Endometrial microvascular endothelial cells (primary cell): Measurements from ENCODE around the gene LIMCH1. TPM values are rescaled to one million over a fixed set of nuclear protein-coding genes. Genes with fewer than 3 reads are reported as not detected.

Experiments
- total RNA-seq: library from RNA; depleted of rRNA; stranded (reverse); fragments of >200 nt; gene quantifications from one replicate; pipeline ENCODE4 v1.2.3, GENCODE V29; 2015; ENCODE audit errors: inconsistent ontology term

LIMCH1 gene
- total RNA-seq, 1 donor from 2014 or later = 5.8 TPM

Other genes starting within 250 kb of the LIMCH1 start
- not detected for gene PHOX2B, start 210.6 kb downstream of the LIMCH1 start, total RNA-seq